Gastroesophageal sphincter (tissue), 4 donors: ENCODE results near the gene AEBP1. TPM values are rescaled to one million over a fixed set of nuclear protein-coding genes. Genes with fewer than 3 reads are reported as not detected.

Experiments used
- ATAC-seq: fragments of 150-250 bp; one replicate; pipeline ENCODE4 v1.9.1; 2016; ENCODE audit warnings: mild to moderate bottlenecking, moderate library complexity
- H3K27ac ChIP-seq, 4 donors: fragments of 200-600 bp; sonication (generic) in 3 of 4; 1 replicate in 3 of 4; 2 replicates in 1 of 4; pipeline ENCODE4 v1.5.1; 2016 to 2019
- H3K27me3 ChIP-seq: fragments of 200-600 bp; sonication (generic); one replicate; pipeline ENCODE4 v1.5.1; 2019
- H3K36me3 ChIP-seq, 2 donors: fragments of 200-600 bp; sonication (generic); one replicate each; pipeline ENCODE4 v1.5.1; 2019; ENCODE audit warnings: control low read depth in 1 of 2
- H3K4me1 ChIP-seq, 3 donors: fragments of 200-600 bp; sonication (generic); 1 replicate in 2 of 3; 2 replicates in 1 of 3; pipeline ENCODE4 v1.5.1; 2016 to 2019; ENCODE audit warnings: control low read depth in 2 of 3
- H3K4me3 ChIP-seq, 2 donors: fragments of 200-600 bp; sonication (generic); one replicate each; pipeline ENCODE4 v1.5.1; 2019; ENCODE audit warnings: mild to moderate bottlenecking in 1 of 2, moderate library complexity in 1 of 2
- H3K9me3 ChIP-seq, 3 donors: fragments of 200-600 bp; sonication (generic); one replicate each; pipeline ENCODE4 v1.5.1; 2017 to 2019; ENCODE audit warnings: control low read depth in 2 of 3
- EP300 ChIP-seq: sonication (generic); formaldehyde crosslinking; IDR thresholded peaks from one replicate; pipeline ENCODE4 v1.6.1; 2017; ENCODE audit warnings: antibody characterized with exemption, mild to moderate bottlenecking
- POLR2A ChIP-seq, 2 donors: fragments of 450-650 bp; IDR thresholded peaks; one replicate each; pipeline ENCODE4 v1.6.1; 2017; ENCODE audit warnings: antibody characterized with exemption in 2 of 2, mild to moderate bottlenecking in 2 of 2, moderate library complexity in 1 of 2
- POLR2AphosphoS5 ChIP-seq: sonication (generic); formaldehyde crosslinking; IDR thresholded peaks from one replicate; pipeline ENCODE4 v1.6.1; 2017; ENCODE audit warnings: antibody characterized with exemption
- WGBS, 2 donors: methylation state at CpG; one replicate each; pipeline ENCODE4 v1.1.5; 2018; ENCODE audit warnings: low coverage in 1 of 2; 5-methylcytosine and 5-hydroxymethylcytosine counted together
- total RNA-seq, 4 donors: library from RNA; depleted of rRNA; stranded (reverse); fragments of >200 nt; gene quantifications; one replicate each; pipeline ENCODE4 v1.1.0, GENCODE V29; 2016
- TF ChIP-seq, protein P1 (sequence below), 4 experiments: fragments of 200-600 bp in 2 of 4; fragments of 450-650 bp in 2 of 4; sonication (generic) in 1 of 4; IDR thresholded peaks; one replicate each; pipeline ENCODE4 v1.5.1; 2017 to 2019; ENCODE audit warnings: antibody characterized with exemption in 4 of 4, mild to moderate bottlenecking in 2 of 4, moderate library complexity in 2 of 4

Gene AEBP1
- total RNA-seq, 4 donors from 2014 or later = 101 to 248 (median 171) TPM

DNA sequence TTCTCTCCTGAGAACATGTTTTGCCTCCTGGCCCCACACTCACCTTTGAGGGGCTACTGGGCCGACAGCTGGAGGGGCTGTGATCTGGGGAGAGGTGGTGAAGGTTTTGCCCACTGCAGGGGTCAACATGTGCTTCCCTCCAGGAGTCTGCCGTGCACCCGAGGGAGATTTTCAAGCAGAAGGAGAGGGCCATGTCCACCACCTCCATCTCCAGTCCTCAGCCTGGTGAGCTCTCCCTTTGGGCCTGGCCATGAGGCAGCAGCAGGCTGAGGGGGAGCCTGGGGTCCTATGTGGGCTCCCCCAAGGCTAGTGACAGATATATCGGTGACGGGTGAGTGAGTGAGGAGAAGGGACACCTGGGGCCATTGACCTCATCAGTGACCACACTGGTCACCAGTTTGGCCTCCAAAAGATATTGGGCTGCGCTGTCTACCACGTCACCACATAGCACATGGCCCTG lies 45.4 kb upstream of the AEBP1 start:
- peaks cover 0 to 16% (median 0%) of the 10 kb centered on the region in 3 donors for H3K4me1 ChIP-seq
- 90% methylated on average over 2 of the region's 7 CpGs; no CpG with 5 or more reads in 1 of the 2 donors for WGBS, 2 donors
- peaks cover 0 to 88% of the 10 kb centered on the region in 2 donors for H3K36me3 ChIP-seq
- ATAC-seq = no peak
- no peaks in the 10 kb centered on the region for H3K27me3 ChIP-seq
- no peak overlapping the region for H3K27ac ChIP-seq
- TF ChIP-seq, protein P1, sequence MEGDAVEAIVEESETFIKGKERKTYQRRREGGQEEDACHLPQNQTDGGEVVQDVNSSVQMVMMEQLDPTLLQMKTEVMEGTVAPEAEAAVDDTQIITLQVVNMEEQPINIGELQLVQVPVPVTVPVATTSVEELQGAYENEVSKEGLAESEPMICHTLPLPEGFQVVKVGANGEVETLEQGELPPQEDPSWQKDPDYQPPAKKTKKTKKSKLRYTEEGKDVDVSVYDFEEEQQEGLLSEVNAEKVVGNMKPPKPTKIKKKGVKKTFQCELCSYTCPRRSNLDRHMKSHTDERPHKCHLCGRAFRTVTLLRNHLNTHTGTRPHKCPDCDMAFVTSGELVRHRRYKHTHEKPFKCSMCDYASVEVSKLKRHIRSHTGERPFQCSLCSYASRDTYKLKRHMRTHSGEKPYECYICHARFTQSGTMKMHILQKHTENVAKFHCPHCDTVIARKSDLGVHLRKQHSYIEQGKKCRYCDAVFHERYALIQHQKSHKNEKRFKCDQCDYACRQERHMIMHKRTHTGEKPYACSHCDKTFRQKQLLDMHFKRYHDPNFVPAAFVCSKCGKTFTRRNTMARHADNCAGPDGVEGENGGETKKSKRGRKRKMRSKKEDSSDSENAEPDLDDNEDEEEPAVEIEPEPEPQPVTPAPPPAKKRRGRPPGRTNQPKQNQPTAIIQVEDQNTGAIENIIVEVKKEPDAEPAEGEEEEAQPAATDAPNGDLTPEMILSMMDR (IDR thresholded peaks at IDR 0.05) = no peak
- TF ChIP-seq POLR2A (IDR thresholded peaks at IDR 0.05) (no peak), POLR2AphosphoS5 (no peak), EP300 (no peak)
- H3K9me3 ChIP-seq = no peaks in the 10 kb centered on the region
- H3K4me3 ChIP-seq = no peak overlapping the region

DNA sequence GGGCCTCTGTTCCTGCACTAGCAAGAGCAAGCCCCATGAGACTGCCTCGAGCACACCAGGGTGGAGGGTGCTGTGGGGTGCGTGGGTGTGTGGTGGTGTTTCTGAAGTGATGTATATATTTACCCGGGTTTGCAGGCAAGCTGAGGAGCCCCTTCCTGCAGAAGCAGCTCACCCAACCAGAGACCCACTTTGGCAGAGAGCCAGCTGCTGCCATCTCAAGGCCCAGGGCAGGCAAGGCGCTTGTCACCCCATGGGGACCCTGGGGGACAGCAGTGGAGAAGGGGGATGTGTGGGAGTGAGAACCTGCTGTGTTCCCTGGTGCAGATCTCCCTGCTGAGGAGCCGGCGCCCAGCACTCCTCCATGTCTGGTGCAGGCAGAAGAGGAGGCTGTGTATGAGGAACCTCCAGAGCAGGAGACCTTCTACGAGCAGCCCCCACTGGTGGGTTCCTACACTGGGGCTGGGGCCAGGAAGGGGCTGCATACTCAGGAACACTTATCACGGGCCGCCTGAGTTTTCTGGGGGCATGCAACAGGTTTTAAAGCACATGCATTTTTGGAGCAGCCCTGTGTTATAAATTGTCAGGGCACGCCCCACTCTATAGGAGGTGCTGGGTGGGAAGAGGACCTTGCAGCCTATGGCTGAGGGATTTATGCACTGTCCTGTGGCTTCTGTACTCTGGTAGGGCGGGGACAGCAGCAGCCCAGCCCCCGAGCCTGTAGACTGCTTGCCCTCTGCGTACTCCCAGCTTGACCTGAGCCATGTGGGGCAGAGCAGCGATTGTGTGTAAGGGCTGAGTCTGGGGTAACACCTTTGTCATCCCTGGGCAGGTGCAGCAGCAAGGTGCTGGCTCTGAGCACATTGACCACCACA lies 44.7 kb upstream of the AEBP1 start:
- no peaks in the 10 kb centered on the region for H3K27me3 ChIP-seq

DNA sequence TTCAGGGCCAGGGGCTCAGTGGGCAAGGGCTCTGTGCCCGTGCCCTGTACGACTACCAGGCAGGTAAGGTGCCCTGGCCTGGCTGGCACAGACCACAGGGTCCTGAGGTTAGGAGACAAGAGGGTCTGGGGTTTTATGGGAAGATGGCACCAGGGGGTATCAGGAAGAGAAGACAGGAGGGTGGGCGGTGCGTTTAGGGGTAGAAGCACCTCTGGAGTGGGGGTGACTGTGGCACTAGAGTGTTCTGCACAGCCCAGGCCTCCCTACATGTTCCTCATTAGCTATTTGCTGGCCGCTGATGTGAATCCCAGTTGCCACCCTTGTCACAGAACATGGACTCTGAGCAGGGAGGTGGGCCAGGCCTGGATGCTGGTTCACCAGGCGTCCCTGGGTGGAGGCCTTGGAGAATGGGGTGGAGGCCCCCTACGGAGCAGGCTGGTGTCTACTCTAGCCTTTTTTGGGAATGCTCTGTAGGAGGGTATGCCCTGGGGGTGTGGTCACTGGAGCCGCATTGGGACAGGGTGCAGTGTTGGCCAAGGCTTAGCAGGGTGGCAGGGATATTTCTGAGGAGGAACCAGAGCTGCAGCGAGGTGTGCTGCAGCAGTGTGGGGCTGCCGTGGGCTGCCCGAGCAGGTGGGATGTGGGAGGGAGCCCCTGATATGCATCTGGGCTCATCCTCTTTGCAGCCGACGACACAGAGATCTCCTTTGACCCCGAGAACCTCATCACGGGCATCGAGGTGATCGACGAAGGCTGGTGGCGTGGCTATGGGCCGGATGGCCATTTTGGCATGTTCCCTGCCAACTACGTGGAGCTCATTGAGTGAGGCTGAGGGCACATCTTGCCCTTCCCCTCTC lies 43.8 kb upstream of the AEBP1 start:
- ATAC-seq = no peak
- TF ChIP-seq POLR2A (IDR thresholded peaks at IDR 0.05) = no peak
- no peak for TF ChIP-seq POLR2AphosphoS5
- TF ChIP-seq, protein P1 (IDR thresholded peaks at IDR 0.05) = no peak
- TF ChIP-seq EP300 = no peak
- H3K27me3 ChIP-seq = no peaks in the 10 kb centered on the region
- H3K4me3 ChIP-seq = no peak overlapping the region
- peaks cover 0 to 72% of the 10 kb centered on the region in 2 donors for H3K36me3 ChIP-seq
- H3K9me3 ChIP-seq = no peaks in the 10 kb centered on the region
- H3K27ac ChIP-seq = no peak overlapping the region
- peaks cover 0 to 31% (median 10%) of the 10 kb centered on the region in 3 donors for H3K4me1 ChIP-seq
- 96% methylated on average over 3 of the region's 21 CpGs; no CpG with 5 or more reads in 1 of the 2 donors for WGBS, 2 donors

More for the DNA sequence above, 44.7 kb upstream of the AEBP1 start:
- Histone ChIP-seq H3K4me1 (peaks cover 0 to 22% (median 2%) of the 10 kb centered on the region in 3 donors), H3K36me3 (peaks cover 0 to 81% of the 10 kb centered on the region in 2 donors), H3K27ac (no peak overlapping the region), H3K9me3 (no peaks in the 10 kb centered on the region), H3K4me3 (no peak overlapping the region)
- WGBS, 2 donors = no CpG with 5 or more reads among the region's 14 CpGs
- ATAC-seq = no peak
- TF ChIP-seq POLR2A (IDR thresholded peaks at IDR 0.05) (no peak), EP300 (no peak), POLR2AphosphoS5 (no peak)
- TF ChIP-seq, protein P1 (IDR thresholded peaks at IDR 0.05) = no peak

DNA sequence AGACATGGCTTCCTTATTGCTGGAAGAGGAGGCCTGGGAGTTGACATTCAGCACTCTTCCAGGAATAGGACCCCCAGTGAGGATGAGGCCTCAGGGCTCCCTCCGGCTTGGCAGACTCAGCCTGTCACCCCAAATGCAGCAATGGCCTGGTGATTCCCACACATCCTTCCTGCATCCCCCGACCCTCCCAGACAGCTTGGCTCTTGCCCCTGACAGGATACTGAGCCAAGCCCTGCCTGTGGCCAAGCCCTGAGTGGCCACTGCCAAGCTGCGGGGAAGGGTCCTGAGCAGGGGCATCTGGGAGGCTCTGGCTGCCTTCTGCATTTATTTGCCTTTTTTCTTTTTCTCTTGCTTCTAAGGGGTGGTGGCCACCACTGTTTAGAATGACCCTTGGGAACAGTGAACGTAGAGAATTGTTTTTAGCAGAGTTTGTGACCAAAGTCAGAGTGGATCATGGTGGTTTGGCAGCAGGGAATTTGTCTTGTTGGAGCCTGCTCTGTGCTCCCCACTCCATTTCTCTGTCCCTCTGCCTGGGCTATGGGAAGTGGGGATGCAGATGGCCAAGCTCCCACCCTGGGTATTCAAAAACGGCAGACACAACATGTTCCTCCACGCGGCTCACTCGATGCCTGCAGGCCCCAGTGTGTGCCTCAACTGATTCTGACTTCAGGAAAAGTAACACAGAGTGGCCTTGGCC lies 43.0 kb upstream of the AEBP1 start:
- H3K4me3 ChIP-seq = no peak overlapping the region
- no peak overlapping the region for H3K27ac ChIP-seq
- H3K27me3 ChIP-seq = no peaks in the 10 kb centered on the region
- H3K9me3 ChIP-seq = no peaks in the 10 kb centered on the region
- TF ChIP-seq EP300 (no peak), POLR2AphosphoS5 (no peak)
- TF ChIP-seq, protein P1 (IDR thresholded peaks at IDR 0.05) = no peak
- no peak for ATAC-seq
- peaks cover 0 to 66% of the 10 kb centered on the region in 2 donors for H3K36me3 ChIP-seq
- WGBS, 2 donors = 74 to 82% methylated on average over 2 to 7 of the region's 8 CpGs
- H3K4me1 ChIP-seq = peaks cover 0 to 39% (median 18%) of the 10 kb centered on the region in 3 donors
